Smooth muscle cell (in vitro differentiated cells): ENCODE data around the gene CEP85L. TPM values are rescaled to one million over a fixed set of nuclear protein-coding genes. Genes with fewer than 3 reads are reported as not detected.

ENCODE experiments used
- DNase-seq: peaks from one replicate; lab custom pipeline; 2025; ENCODE audit not compliant: unreplicated experiment; lab: John Stamatoyannopoulos, UW
- H2AFZ ChIP-seq: fragments of 200-600 bp; sonication (generic); 2 replicates; pipeline ENCODE4 v1.6.0; 2016; ENCODE audit warnings: antibody characterized with exemption, low read depth, mild to moderate bottlenecking
- H3F3A ChIP-seq: fragments of 200-600 bp; sonication (generic); 2 replicates; pipeline ENCODE4 v1.6.0; 2017; ENCODE audit warnings: antibody characterized with exemption, low read depth
- H3K27ac ChIP-seq: fragments of 200-600 bp; sonication (generic); 2 replicates; pipeline ENCODE4 v1.5.1; 2016; ENCODE audit warnings: low read depth, mild to moderate bottlenecking
- H3K27me3 ChIP-seq: fragments of 200-600 bp; sonication (generic); 2 replicates; pipeline ENCODE4 v1.6.1; 2016; ENCODE audit warnings: low read depth, mild to moderate bottlenecking
- H3K36me3 ChIP-seq: fragments of 200-600 bp; sonication (generic); 2 replicates; pipeline ENCODE4 v1.5.1; 2016; ENCODE audit warnings: low read depth
- H3K4me1 ChIP-seq: fragments of 200-600 bp; sonication (generic); 2 replicates; pipeline ENCODE4 v1.5.1; 2016; ENCODE audit warnings: low read depth
- H3K4me2 ChIP-seq: fragments of 200-600 bp; sonication (generic); 2 replicates; pipeline ENCODE4 v1.6.0; 2016; ENCODE audit warnings: mild to moderate bottlenecking
- H3K4me3 ChIP-seq: fragments of 200-600 bp; sonication (generic); 2 replicates; pipeline ENCODE4 v1.5.1; 2016; ENCODE audit warnings: mild to moderate bottlenecking
- H3K79me2 ChIP-seq: fragments of 200-600 bp; sonication (generic); 2 replicates; pipeline ENCODE4 v1.6.0; 2016; ENCODE audit warnings: low read depth, mild to moderate bottlenecking
- H3K9ac ChIP-seq: fragments of 200-600 bp; sonication (generic); 2 replicates; pipeline ENCODE4 v1.6.0; 2016; ENCODE audit warnings: low read depth
- H3K9me3 ChIP-seq: fragments of 200-600 bp; sonication (generic); replicated peaks from 2 replicates; pipeline ENCODE4 v1.5.1; 2016; ENCODE audit warnings: low read depth
- H4K20me1 ChIP-seq: fragments of 200-600 bp; sonication (generic); 2 replicates; pipeline ENCODE4 v1.6.0; 2016; ENCODE audit warnings: low read depth
- whole genome bisulfite sequencing: methylation state at CpG from one replicate; pipeline ENCODE4 v1.1.7; 2016; ENCODE audit warnings: low lambda C conversion rate; 5-methylcytosine and 5-hydroxymethylcytosine counted together
- polyA plus RNA-seq: library from polyadenylated mRNA; unstranded; fragments of >200 nt; fragmentation: Nextera tagmentation; extraction: Ambion mirVana; gene quantifications from 2 replicates; pipeline ENCODE4 v1.2.1, GENCODE V29; 2016
- total RNA-seq: library from RNA; depleted of rRNA; stranded (reverse); fragments of >200 nt; gene quantifications from 2 replicates; pipeline ENCODE4 v1.2.3, GENCODE V29; 2014
- TF ChIP-seq, protein P1 (sequence below): fragments of 200-600 bp; sonication (generic); IDR thresholded peaks from 2 replicates; pipeline ENCODE4 v1.5.1; 2017; ENCODE audit warnings: borderline replicate concordance, mild to moderate bottlenecking, antibody characterized with exemption; ENCODE audit not compliant: insufficient read depth, poor library complexity, severe bottlenecking

Gene CEP85L
- total and polyA plus RNA-seq, 2 experiments from 2014 or later = 36.5 to 65.6 TPM

DNA sequence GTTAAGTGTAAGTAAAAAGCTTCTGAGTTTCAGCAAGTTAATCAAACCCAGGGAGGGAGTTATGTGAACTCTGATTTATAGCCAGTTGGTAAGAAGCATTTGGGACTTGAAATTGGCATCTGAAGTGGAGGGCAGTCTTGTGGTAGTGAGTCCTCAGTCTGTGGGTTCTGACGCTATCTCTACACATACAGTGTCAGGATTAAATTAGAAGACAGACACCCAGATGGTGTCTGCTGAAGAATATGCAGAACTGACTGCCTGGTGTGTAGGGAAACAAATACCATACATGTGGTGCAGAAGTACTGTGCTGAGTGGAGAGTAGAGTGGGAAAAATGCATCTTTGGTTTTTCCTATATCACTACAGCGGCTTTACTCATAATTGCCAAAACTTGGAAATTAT, 146.8 kb downstream of the CEP85L start:
- TF ChIP-seq, protein P1, sequence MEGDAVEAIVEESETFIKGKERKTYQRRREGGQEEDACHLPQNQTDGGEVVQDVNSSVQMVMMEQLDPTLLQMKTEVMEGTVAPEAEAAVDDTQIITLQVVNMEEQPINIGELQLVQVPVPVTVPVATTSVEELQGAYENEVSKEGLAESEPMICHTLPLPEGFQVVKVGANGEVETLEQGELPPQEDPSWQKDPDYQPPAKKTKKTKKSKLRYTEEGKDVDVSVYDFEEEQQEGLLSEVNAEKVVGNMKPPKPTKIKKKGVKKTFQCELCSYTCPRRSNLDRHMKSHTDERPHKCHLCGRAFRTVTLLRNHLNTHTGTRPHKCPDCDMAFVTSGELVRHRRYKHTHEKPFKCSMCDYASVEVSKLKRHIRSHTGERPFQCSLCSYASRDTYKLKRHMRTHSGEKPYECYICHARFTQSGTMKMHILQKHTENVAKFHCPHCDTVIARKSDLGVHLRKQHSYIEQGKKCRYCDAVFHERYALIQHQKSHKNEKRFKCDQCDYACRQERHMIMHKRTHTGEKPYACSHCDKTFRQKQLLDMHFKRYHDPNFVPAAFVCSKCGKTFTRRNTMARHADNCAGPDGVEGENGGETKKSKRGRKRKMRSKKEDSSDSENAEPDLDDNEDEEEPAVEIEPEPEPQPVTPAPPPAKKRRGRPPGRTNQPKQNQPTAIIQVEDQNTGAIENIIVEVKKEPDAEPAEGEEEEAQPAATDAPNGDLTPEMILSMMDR = no peak
- peaks cover 17% of the 10 kb centered on the region for H3K79me2 ChIP-seq
- no peak overlapping the region for H3K9ac ChIP-seq
- peaks cover 99% of the 10 kb centered on the region for H4K20me1 ChIP-seq
- no peak overlapping the region for H3K4me3 ChIP-seq
- H3K4me2 ChIP-seq = no peak overlapping the region
- 92% methylated on average over 2 of the region's 2 CpGs for WGBS
- DNase-seq = no peak
- H3K27me3 ChIP-seq = no peaks in the 10 kb centered on the region
- peaks cover 9% of the 10 kb centered on the region for H3K36me3 ChIP-seq
- H3K27ac ChIP-seq = no peak overlapping the region
- no peaks in the 10 kb centered on the region for H3F3A ChIP-seq
- H3K4me1 ChIP-seq = no peaks in the 10 kb centered on the region
- H2AFZ ChIP-seq = no peak overlapping the region
- no peaks in the 10 kb centered on the region for H3K9me3 ChIP-seq

DNA sequence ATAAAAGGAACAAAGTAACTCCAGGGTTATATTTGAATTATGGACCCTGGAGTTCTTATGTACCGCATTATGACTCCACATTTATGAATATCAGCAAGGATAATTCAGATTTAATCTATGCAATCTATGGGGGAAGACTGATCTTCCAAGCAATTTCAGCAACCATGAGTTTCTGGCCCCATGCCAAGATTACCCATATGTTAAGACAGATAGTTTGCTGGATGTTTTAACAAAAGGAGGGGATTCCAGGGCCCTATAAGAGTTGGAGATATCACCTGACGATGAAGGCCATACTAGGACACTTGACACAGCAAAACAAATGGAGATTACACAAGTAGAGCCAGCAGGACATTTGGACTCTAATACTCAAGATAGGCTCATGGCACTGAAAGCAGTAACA, 149.2 kb downstream of the CEP85L start:
- H3K4me2 ChIP-seq = no peak overlapping the region
- H3K9me3 ChIP-seq = no peaks in the 10 kb centered on the region
- H3K4me1 ChIP-seq = no peaks in the 10 kb centered on the region
- no peak for DNase-seq
- TF ChIP-seq, protein P1 = no peak
- H3K4me3 ChIP-seq = no peak overlapping the region
- 63% methylated on average over 2 of the region's 2 CpGs for WGBS
- H2AFZ ChIP-seq = no peak overlapping the region
- H3K27me3 ChIP-seq = no peaks in the 10 kb centered on the region
- H3K36me3 ChIP-seq = peaks cover 9% of the 10 kb centered on the region
- H3F3A ChIP-seq = no peaks in the 10 kb centered on the region
- peaks cover 99% of the 10 kb centered on the region for H4K20me1 ChIP-seq
- no peak overlapping the region for H3K27ac ChIP-seq
- H3K79me2 ChIP-seq = peaks cover 20% of the 10 kb centered on the region
- no peak overlapping the region for H3K9ac ChIP-seq

DNA sequence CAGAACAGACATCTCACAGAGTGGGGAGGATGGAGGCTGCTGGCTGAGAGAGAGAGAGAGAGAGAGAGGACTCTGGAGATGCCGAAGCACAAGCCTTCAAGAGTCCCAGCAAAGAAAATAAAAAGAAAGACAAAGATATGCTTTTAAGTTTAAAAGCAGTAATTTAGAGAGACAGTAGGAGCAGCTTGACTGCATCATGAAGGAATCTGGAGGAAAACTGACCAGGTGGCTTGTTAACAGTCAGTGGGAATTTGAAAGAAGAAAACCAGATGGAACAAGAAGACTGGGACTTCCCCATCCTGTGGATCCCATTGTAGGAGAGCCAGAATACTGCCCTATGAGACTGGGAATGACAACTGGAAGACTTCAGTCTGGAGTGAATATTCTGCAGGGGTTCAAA, 149.6 kb downstream of the CEP85L start:
- Histone ChIP-seq H3F3A (no peaks in the 10 kb centered on the region), H3K4me2 (no peak overlapping the region), H3K27ac (no peak overlapping the region), H3K4me1 (no peaks in the 10 kb centered on the region), H2AFZ (no peak overlapping the region), H4K20me1 (peaks cover 99% of the 10 kb centered on the region), H3K36me3 (peaks cover 9% of the 10 kb centered on the region), H3K27me3 (no peaks in the 10 kb centered on the region), H3K9ac (no peak overlapping the region), H3K4me3 (no peak overlapping the region), H3K79me2 (peaks cover 20% of the 10 kb centered on the region), H3K9me3 (no peaks in the 10 kb centered on the region)
- TF ChIP-seq, protein P1 = no peak
- 83% methylated on average over 1 of the region's 1 CpG for WGBS
- DNase-seq = no peak

DNA sequence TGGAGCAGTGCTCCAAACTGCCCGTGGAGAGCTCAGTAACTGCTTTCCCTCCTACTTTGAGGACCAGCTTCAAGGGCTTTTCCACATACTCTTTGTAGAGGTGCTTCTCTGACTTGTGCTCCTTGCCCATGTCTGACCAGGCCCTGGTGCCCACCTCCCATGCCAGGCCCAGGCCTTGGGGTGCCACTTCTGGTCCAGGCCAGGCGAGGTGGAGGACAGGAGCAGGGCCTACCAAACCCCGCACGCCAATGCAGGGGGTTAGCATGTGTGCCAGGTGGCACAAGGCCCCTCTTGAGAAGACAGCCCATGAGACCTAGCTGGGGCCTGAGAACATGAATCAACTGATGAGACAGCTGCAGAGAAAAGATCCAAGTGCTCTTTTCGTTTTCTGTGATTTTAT, 150.3 kb downstream of the CEP85L start:
- Histone ChIP-seq H2AFZ (no peak overlapping the region), H4K20me1 (peaks cover 98% of the 10 kb centered on the region), H3K79me2 (peaks cover 20% of the 10 kb centered on the region), H3K4me2 (no peak overlapping the region), H3K27ac (no peak overlapping the region), H3K9me3 (no peaks in the 10 kb centered on the region), H3K36me3 (peaks cover 9% of the 10 kb centered on the region), H3K4me1 (no peaks in the 10 kb centered on the region), H3K27me3 (no peaks in the 10 kb centered on the region), H3K4me3 (no peak overlapping the region), H3F3A (no peaks in the 10 kb centered on the region), H3K9ac (no peak overlapping the region)
- 95% methylated on average over 5 of the region's 5 CpGs for WGBS
- DNase-seq = no peak
- TF ChIP-seq, protein P1 = no peak
